NB4 (cell line): ENCODE results near the gene IFT80.

ENCODE experiments used
- CTCF ChIP-seq: IDR thresholded peaks from one replicate; pipeline ENCODE4 v1.5.1; 2012; ENCODE audit warnings: low read depth, low read length
- MAX ChIP-seq: IDR thresholded peaks from 2 replicates; pipeline ENCODE4 v1.6.1; 2011; ENCODE audit warnings: low read depth, low read length
- POLR2A ChIP-seq: IDR thresholded peaks from 2 replicates; pipeline ENCODE4 v1.6.1; 2011; ENCODE audit warnings: mild to moderate bottlenecking; ENCODE audit not compliant: insufficient read length; ENCODE audit errors: extremely low read depth

GRCh38 chr3:160278210-160278609, 120.8 kb downstream of the IFT80 start:
- TF ChIP-seq POLR2A (no peak), CTCF (no peak), MAX (no peak)
